ENCODE data around the gene C18orf54.

DNA sequence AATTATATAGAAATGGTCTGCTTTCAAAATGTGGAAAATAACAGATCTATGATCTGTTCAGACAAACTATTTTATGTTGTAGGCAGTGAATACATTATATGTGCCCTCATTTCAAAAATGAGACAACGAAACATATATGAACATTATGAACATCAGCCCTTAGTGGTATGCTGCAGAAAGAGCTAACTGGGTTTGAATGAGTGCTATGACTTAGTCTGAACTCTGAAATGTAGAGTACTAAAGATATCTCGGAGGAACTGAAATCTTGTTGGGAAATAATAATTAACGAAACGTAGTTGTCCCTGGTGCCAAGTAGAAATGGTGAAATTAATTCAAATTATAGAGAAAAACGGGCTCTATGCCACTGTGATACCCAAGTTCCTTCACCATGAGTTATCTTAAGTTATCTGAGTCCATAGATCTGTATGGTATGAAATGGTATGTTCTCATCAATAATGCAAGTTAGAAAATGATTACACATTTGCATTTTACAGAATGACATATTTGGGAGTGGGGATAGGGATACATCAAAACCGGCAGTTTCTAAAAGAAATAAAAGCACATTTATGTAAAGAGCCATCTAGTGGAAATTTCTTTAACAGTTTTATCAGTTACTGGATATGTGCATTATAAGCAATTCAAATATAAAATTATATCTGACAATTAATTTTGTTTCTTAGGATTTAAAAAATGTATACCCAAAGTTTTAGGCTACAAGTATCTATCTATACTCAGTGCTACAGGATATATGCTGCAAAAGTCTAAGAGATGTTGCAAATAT is 26.7 kb upstream of the C18orf54 start:
- TF ChIP-seq, protein P1, sequence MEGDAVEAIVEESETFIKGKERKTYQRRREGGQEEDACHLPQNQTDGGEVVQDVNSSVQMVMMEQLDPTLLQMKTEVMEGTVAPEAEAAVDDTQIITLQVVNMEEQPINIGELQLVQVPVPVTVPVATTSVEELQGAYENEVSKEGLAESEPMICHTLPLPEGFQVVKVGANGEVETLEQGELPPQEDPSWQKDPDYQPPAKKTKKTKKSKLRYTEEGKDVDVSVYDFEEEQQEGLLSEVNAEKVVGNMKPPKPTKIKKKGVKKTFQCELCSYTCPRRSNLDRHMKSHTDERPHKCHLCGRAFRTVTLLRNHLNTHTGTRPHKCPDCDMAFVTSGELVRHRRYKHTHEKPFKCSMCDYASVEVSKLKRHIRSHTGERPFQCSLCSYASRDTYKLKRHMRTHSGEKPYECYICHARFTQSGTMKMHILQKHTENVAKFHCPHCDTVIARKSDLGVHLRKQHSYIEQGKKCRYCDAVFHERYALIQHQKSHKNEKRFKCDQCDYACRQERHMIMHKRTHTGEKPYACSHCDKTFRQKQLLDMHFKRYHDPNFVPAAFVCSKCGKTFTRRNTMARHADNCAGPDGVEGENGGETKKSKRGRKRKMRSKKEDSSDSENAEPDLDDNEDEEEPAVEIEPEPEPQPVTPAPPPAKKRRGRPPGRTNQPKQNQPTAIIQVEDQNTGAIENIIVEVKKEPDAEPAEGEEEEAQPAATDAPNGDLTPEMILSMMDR (IDR thresholded peaks at IDR 0.05): peak; percentile 22; the same call in 2 of the 3 replicates
- TF ChIP-seq RAD21 (conservative IDR thresholded peaks at IDR 0.05 in 1 of 2, IDR thresholded peaks at IDR 0.05 in 1 of 2) (0 out of 5 replicates have a peak, but pooled peaks of 1 of the 2 experiments have one; percentile 18), CHD2 (IDR thresholded peaks at IDR 0.05; ENCODE audit: low read length, partially characterized antibody) (no peak), JUNB (IDR thresholded peaks at IDR 0.05) (no peak), BHLHE40 (IDR thresholded peaks at IDR 0.05; ENCODE audit: low read depth, low read length) (no peak), HDAC2 (IDR thresholded peaks at IDR 0.05) (no peak), KDM5A (IDR thresholded peaks at IDR 0.05) (no peak), JUN (IDR thresholded peaks at IDR 0.05) (no peak), POLR2A (IDR thresholded peaks at IDR 0.05; ENCODE audit: low read length) (no peak), RNF2 (IDR thresholded peaks at IDR 0.05; ENCODE audit: borderline replicate concordance, low read depth) (no peak)
- TF ChIP-seq, protein P2, sequence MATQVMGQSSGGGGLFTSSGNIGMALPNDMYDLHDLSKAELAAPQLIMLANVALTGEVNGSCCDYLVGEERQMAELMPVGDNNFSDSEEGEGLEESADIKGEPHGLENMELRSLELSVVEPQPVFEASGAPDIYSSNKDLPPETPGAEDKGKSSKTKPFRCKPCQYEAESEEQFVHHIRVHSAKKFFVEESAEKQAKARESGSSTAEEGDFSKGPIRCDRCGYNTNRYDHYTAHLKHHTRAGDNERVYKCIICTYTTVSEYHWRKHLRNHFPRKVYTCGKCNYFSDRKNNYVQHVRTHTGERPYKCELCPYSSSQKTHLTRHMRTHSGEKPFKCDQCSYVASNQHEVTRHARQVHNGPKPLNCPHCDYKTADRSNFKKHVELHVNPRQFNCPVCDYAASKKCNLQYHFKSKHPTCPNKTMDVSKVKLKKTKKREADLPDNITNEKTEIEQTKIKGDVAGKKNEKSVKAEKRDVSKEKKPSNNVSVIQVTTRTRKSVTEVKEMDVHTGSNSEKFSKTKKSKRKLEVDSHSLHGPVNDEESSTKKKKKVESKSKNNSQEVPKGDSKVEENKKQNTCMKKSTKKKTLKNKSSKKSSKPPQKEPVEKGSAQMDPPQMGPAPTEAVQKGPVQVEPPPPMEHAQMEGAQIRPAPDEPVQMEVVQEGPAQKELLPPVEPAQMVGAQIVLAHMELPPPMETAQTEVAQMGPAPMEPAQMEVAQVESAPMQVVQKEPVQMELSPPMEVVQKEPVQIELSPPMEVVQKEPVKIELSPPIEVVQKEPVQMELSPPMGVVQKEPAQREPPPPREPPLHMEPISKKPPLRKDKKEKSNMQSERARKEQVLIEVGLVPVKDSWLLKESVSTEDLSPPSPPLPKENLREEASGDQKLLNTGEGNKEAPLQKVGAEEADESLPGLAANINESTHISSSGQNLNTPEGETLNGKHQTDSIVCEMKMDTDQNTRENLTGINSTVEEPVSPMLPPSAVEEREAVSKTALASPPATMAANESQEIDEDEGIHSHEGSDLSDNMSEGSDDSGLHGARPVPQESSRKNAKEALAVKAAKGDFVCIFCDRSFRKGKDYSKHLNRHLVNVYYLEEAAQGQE (IDR thresholded peaks at IDR 0.05): no peak
- TF ChIP-seq, protein P3, sequence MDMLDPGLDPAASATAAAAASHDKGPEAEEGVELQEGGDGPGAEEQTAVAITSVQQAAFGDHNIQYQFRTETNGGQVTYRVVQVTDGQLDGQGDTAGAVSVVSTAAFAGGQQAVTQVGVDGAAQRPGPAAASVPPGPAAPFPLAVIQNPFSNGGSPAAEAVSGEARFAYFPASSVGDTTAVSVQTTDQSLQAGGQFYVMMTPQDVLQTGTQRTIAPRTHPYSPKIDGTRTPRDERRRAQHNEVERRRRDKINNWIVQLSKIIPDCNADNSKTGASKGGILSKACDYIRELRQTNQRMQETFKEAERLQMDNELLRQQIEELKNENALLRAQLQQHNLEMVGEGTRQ (IDR thresholded peaks at IDR 0.05): no peak
- TF ChIP-seq, protein P4, sequence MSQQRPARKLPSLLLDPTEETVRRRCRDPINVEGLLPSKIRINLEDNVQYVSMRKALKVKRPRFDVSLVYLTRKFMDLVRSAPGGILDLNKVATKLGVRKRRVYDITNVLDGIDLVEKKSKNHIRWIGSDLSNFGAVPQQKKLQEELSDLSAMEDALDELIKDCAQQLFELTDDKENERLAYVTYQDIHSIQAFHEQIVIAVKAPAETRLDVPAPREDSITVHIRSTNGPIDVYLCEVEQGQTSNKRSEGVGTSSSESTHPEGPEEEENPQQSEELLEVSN (IDR thresholded peaks at IDR 0.05; ENCODE audit: borderline replicate concordance, low read depth): no peak
